Aorta (tissue), 5 donors: Measurements from ENCODE around the gene PIK3R1. TPM values are rescaled to one million over a fixed set of nuclear protein-coding genes. Genes with fewer than 3 reads are reported as not detected.

Experiments used
- ATAC-seq: fragments of 200-7000 bp; cut with Tn5 transposase; one replicate; pipeline ENCODE4 v1.9.1; 2022; ENCODE audit warnings: moderate library complexity; ENCODE audit not compliant: low FRiP score
- DNase-seq, 2 donors: peaks; one replicate each; pipeline ENCODE4 v3.0.0-alpha.2; 2020
- H3K27ac ChIP-seq, 2 donors: one replicate each; pipeline ENCODE4 v1.5.1; 2013; ENCODE audit warnings: low read length in 2 of 2, mild to moderate bottlenecking in 2 of 2, moderate library complexity in 2 of 2, control low read depth in 1 of 2, inconsistent platforms in 1 of 2, low read depth in 1 of 2
- H3K27me3 ChIP-seq, 2 donors: one replicate each; pipeline ENCODE4 v1.6.1; 2013; ENCODE audit warnings: control low read depth in 1 of 2, low read length in 1 of 2, mild to moderate bottlenecking in 1 of 2, moderate library complexity in 1 of 2; ENCODE audit not compliant: insufficient read depth in 2 of 2, control insufficient read depth in 1 of 2
- H3K36me3 ChIP-seq, 2 donors: one replicate each; pipeline ENCODE4 v1.6.1; 2013; ENCODE audit warnings: control low read depth in 1 of 2, low read length in 1 of 2, mild to moderate bottlenecking in 1 of 2; ENCODE audit not compliant: insufficient read depth in 2 of 2, control insufficient read depth in 1 of 2
- H3K4me1 ChIP-seq, 2 donors: one replicate each; pipeline ENCODE4 v1.6.1; 2013; ENCODE audit warnings: low read length in 2 of 2, control low read depth in 1 of 2, mild to moderate bottlenecking in 1 of 2, moderate library complexity in 1 of 2; ENCODE audit not compliant: insufficient read depth in 2 of 2, control insufficient read depth in 1 of 2
- H3K4me3 ChIP-seq, 2 donors: one replicate each; pipeline ENCODE4 v1.5.1; 2013; ENCODE audit warnings: low read length in 2 of 2, control low read depth in 1 of 2, mild to moderate bottlenecking in 1 of 2
- H3K9me3 ChIP-seq: one replicate; pipeline ENCODE4 v1.6.1; 2013; ENCODE audit warnings: mild to moderate bottlenecking, low read length; ENCODE audit not compliant: control insufficient read depth
- WGBS, 2 donors: extraction: QIAGEN DNeasy Blood & Tissue Kit; methylation state at CpG; one replicate each; pipeline ENCODE4 v1.1.7; 2013; 5-methylcytosine and 5-hydroxymethylcytosine counted together
- intact Hi-C, 2 donors: fragments of 100-400 bp; cut with DNase I; formaldehyde crosslinking; loops; one replicate each; pipeline versions ENCODE4 v1.14.2 to v1.15.0; 2022
- polyA plus RNA-seq, 2 donors: library from polyadenylated mRNA; stranded (reverse); fragments of 200-250 nt; gene quantifications; one replicate each; pipeline ENCODE4 v1.2.3, GENCODE V29; 2013
- total RNA-seq, 2 donors: library from RNA; stranded (reverse); fragmentation: NEBNext Ultra II Directional; extraction: Animal tissue kit (Norgen Biotek cat#: 25700); gene quantifications; one replicate each; pipeline ENCODE4 v1.2.1, GENCODE V29; 2021
- donor health status: healthy with polysubstance abuse.
- donor health status: Bipolar disorder and iron deficiency.
- donor health status: DM: no; HTN: no; CAD: no.
- donor health status: DM: no; HTN: no; CAD: no.
- donor health status: DM: yes; HTN: yes; CAD: no.

PIK3R1 gene
- total and polyA plus RNA-seq, 4 donors: 12.3 to 132 (median 43.3) TPM

DNA sequence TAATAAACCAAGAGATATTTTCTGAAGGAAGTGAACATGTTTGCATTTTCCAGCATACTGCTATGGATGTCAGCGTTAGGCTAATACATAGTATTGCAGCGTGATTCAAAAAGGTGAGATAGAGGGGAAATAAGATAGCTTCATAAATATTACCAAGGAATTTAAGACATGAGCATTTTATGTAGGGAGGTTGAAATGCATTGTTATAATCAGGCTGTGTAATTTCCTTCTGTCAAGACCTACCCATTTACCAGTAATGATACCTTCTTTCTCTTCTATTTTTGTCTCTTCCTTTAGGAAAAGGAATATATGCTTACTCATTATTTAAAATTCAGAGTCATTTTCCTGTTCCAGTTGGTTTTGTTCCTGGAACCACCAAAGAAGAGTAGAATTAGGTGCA, 33.3 kb downstream of the PIK3R1 start:
- Histone ChIP-seq H3K4me1 (peaks cover 7 to 11% of the 10 kb centered on the region in 2 donors), H3K27ac (no peak overlapping the region), H3K36me3 (no peaks in the 10 kb centered on the region), H3K4me3 (no peak overlapping the region), H3K9me3 (no peaks in the 10 kb centered on the region), H3K27me3 (no peaks in the 10 kb centered on the region)
- intact Hi-C loops: no loop called here
- DNase-seq (no peak), ATAC-seq (no peak)
- WGBS, 2 donors: 48 to 50% methylated on average over 2 of the region's 2 CpGs

DNA sequence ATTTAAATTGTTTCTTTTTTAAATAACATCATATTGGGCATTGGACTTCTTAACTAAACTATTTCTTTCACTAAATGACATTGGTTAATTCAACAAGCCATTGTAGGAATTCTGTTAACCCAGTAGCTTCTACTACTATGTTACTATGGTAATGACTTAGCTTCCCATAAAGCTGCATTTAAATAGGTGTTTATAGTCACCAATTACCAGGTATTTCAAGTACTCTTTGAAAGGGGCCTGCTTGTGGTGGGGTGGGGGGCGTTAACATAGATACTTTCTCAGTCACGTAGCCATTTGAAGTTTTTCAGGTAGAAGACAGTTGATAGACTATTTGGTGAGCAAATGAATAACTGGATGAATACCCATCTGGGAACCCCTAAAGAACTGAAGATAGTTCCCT, 34.0 kb downstream of the PIK3R1 start:
- DNase-seq (no peak), ATAC-seq (no peak)
- Histone ChIP-seq H3K4me1 (peaks cover 7 to 11% of the 10 kb centered on the region in 2 donors), H3K36me3 (no peaks in the 10 kb centered on the region), H3K4me3 (no peak overlapping the region), H3K27me3 (no peaks in the 10 kb centered on the region), H3K27ac (no peak overlapping the region), H3K9me3 (no peaks in the 10 kb centered on the region)
- intact Hi-C loops: no loop called here
- 96% methylated on average over 2 of the region's 2 CpGs for WGBS, 2 donors

DNA sequence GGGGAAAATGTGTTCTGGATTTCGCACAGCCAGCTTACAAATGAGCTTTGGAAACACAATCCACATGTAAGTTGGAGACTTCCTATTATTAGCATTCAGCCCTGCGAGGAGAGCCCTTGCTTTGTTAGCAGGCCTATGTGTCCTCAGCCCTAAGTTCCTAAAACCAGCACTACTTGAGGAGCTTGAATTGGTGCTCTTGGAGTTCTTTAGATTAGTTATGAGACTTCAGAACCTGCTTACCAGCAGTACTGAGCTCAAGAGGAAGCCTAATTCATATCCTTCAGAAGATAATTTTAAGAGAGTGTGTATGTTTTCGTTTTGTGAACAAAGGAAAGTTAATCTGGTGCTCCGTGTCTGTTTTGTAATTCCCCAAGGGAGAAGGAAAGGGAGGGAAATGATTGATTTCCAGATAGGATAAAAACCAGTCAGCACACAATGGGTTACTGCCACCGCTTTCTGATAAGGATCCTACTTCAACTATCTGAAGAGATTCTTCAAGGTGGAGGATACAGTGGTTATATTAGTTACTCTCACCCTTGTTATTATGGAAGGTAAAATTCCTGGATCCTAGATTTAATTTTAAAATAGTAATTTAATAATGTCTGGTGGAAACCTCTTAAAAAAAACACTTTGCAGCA, 35.2 kb downstream of the PIK3R1 start:
- Histone ChIP-seq H3K4me3 (no peak overlapping the region), H3K4me1 (peaks cover 7 to 17% of the 10 kb centered on the region in 2 donors), H3K36me3 (no peaks in the 10 kb centered on the region), H3K9me3 (no peaks in the 10 kb centered on the region), H3K27me3 (no peaks in the 10 kb centered on the region), H3K27ac (peak overlapping the region; percentile 33 to 64)
- intact Hi-C loops: loop anchor here in 1 of 2 donors (5.0 kb wide), 3 partner anchors 33 to 1003 kb away; partner anchors contain the start of gene PIK3R1
- ATAC-seq (no peak), DNase-seq (no peak)
- 35 to 36% methylated on average over 5 of the region's 5 CpGs for WGBS, 2 donors

DNA sequence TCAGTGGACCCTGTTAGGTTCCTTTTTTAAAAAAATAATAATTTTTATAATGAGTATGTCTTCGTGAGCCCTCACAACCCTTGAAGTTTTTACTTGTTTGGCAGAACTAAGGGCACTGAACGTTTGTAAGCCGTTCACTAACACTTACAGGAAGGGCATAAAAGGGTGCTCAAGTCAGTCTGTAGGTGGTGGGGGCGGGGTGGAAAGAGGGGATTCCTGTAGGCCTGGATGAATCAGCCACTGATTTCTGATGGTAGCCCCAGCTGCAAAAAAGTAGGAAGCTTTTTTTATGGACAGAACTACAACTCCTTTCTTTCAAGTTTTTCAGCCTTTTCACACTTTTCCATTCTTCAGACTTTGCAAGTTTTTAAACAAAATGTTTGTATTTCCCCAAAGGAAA, 35.8 kb downstream of the PIK3R1 start:
- WGBS, 2 donors: 24 to 43% methylated on average over 4 of the region's 4 CpGs
- Histone ChIP-seq H3K27me3 (no peaks in the 10 kb centered on the region), H3K27ac (peak overlapping the region; percentile 33 to 41), H3K4me3 (no peak overlapping the region), H3K9me3 (no peaks in the 10 kb centered on the region), H3K4me1 (peaks cover 7 to 17% of the 10 kb centered on the region in 2 donors), H3K36me3 (no peaks in the 10 kb centered on the region)
- ATAC-seq: no peak
- peak in 1 of 2 donors; percentile 61 for DNase-seq
- intact Hi-C loops: loop anchor here in 1 of 2 donors (5.0 kb wide), 3 partner anchors 34 to 1004 kb away; partner anchors contain the start of gene PIK3R1

DNA sequence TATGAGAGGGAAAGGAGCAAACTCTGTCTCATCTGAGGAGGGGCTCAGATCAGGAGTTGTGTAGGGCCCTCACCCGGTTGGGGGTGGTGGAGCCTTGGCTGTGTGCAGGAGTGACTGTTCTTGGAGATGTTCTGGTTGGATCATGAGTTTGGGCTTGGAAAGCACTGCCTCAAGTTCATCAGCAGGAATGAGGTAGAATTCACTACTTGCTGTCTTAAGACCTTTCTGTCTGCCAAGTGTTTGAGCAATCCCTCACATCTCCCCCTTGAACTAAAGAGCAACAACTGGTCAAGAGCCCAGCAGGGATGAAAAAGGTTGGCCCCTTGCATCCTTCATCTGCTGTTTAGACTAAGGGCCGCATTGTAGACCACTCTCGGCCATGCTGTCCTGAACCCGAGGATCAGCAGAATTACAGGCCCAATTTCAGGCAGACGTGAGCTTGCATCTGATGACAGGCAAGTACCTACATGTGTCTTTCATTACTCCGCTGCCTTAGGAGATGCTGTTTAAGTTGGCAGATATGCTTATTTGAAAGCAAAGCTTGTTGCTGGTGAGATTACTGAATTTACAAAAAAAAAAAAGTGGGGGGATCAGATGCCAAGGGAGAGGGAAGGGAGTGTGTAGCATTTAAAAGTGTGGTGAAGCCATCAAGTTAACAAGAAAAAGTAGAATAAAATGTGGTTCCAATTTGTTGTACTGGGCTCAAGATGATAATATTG, 36.4 kb downstream of the PIK3R1 start:
- Histone ChIP-seq H3K4me3 (no peak overlapping the region), H3K27me3 (no peaks in the 10 kb centered on the region), H3K27ac (peak overlapping the region; percentile 33 to 90), H3K4me1 (peaks cover 7 to 19% of the 10 kb centered on the region in 2 donors), H3K9me3 (no peaks in the 10 kb centered on the region), H3K36me3 (no peaks in the 10 kb centered on the region)
- DNase-seq: no peak
- ATAC-seq: peak; percentile 78
- WGBS, 2 donors: 7 to 11% methylated on average over 6 of the region's 6 CpGs
- intact Hi-C loops: loop anchor here (1.0 to 5.0 kb wide), 4 partner anchors 35 to 1007 kb away; partner anchors contain the start of gene PIK3R1 (in 1 of the 2)

DNA sequence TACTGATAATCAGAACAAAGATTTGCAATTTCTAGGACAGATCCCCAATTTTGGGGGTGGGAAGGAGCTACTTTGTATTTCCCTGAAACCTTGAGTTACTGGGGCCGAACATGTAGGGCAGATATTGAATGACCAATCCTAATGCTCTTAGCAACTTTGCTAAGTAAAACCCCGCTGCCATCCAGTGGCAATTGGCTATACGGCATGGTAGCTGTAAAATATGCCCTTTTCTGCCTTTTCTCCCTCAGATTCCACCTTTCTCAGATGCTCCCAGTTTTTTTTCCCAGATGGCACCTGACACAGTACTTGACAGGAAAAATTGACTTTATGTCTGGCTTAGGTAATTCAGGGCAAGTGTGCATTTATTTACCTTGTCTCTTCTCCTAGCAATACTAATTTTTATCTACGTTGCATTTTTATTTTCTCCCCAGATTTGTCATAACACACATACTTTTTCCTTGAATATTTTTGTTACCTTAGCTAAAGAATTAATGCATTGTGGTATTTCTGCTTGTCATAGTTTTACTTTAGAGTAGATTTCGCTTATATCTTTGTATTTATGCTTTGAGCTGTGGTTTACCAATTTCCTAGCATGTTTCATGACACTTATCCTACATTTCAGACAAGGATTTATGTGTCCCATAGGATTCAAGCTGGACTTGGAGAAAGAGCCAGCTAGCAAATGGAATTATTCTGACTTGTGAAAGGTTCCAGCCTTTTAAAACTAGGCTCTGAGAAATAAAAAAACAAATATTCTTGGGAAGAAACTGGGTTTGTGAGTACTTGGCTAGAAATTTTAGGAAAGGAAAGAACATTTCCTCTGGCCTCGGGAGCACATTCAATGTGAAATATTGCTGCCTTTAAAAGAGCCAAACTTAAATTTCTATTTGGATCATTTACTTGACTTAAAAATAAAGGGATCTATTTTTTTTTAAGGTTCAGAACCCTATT, 37.4 kb downstream of the PIK3R1 start:
- WGBS, 2 donors: 6 to 7% methylated on average over 6 of the region's 6 CpGs
- intact Hi-C loops: loop anchor here (1.0 to 5.0 kb wide), 4 partner anchors 36 to 1008 kb away; partner anchors contain the start of gene PIK3R1 (in 1 of the 2)
- ATAC-seq (peak; percentile 79), DNase-seq (peak in 1 of 2 donors; percentile 63)
- Histone ChIP-seq H3K27me3 (no peaks in the 10 kb centered on the region), H3K4me1 (peaks cover 6 to 28% of the 10 kb centered on the region in 2 donors), H3K4me3 (peak overlapping the region in 1 of 2 donors; percentile 3), H3K36me3 (no peaks in the 10 kb centered on the region), H3K9me3 (no peaks in the 10 kb centered on the region), H3K27ac (peak overlapping the region; percentile 48 to 57)

DNA sequence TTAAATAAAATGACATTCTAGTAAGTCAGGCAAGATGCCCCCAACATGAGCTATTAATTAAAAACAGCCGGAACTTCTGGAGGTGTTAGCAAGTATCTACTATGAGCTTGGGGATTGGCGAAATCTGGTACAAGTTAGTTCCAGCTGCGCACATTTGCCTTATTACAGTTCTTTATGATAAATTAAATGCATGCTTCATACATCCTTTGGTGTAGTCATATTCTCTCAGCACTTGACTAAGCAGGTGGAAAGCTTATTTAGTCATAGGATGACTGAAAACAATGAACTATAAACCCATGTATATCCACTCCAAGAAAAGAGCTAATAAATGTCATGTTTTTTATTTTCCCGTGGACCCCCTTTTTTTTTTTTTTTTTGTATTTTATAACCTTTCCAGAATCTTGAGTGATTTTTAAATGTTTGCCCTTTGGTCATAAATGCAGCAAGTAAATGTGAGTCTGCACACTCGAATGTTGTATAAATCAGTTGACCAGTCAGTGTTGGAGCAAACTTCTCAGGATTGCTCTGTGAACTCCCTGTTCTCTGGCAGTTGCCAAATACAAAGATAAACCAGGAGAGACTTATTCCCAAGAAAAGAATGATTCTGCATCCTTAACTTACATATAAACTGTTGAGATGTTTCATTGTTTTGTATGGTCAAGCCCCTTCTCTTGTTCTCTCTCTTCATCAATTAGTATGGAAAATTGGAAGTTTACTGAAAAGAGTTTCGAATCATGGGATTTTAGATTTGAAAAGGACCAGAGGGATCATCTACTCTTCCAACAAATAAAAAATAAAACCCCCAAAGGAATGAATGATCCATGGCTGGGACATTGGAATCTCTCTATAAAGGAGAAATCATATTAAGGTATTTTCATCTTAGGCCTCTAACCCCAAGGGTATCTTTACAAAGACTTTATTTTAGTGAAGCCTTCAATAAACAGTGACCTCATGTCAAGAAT, 38.3 kb downstream of the PIK3R1 start:
- Histone ChIP-seq H3K9me3 (no peaks in the 10 kb centered on the region), H3K36me3 (no peaks in the 10 kb centered on the region), H3K4me3 (peak overlapping the region in 1 of 2 donors; percentile 3), H3K27me3 (no peaks in the 10 kb centered on the region), H3K27ac (peak overlapping the region in 1 of 2 donors; percentile 57), H3K4me1 (peaks cover 7 to 38% of the 10 kb centered on the region in 2 donors)
- DNase-seq (no peak), ATAC-seq (no peak)
- intact Hi-C loops: loop anchor here in 1 of 2 donors (5.0 kb wide), 3 partner anchors 37 to 1007 kb away; partner anchors contain the start of gene PIK3R1
- 28 to 32% methylated on average over 6 of the region's 6 CpGs for WGBS, 2 donors
